Heart right ventricle (tissue), 16 donors: ENCODE data around the gene TTC3. TPM values are rescaled to one million over a fixed set of nuclear protein-coding genes. Genes with fewer than 3 reads are reported as not detected.
A peak's percentile ranks its signal among the peaks of the same experiment; 100 is the strongest.

Source experiments
- ATAC-seq, 8 donors: fragments of 200-7000 bp; cut with Tn5 transposase; one replicate each; pipeline ENCODE4 v1.9.1; 2020; ENCODE audit warnings: mild to moderate bottlenecking in 8 of 8, moderate library complexity in 8 of 8, moderate number of reproducible peaks in 1 of 8
- DNase-seq, 2 donors: peaks; one replicate each; pipeline ENCODE4 v3.0.0-alpha.2; 2020
- H3K27ac ChIP-seq, 10 donors: fragments of 200-600 bp; sonication (generic) in 2 of 10; one replicate each; pipeline versions ENCODE4 v1.5.0 to v1.8.0; 2020 to 2022; ENCODE audit warnings: mild to moderate bottlenecking in 3 of 10
- H3K27me3 ChIP-seq, 7 donors: fragments of 200-600 bp; one replicate each; pipeline ENCODE4 v1.8.0; 2021 to 2022; ENCODE audit warnings: mild to moderate bottlenecking in 2 of 7
- H3K36me3 ChIP-seq, 9 donors: fragments of 200-600 bp; sonication (generic) in 1 of 9; one replicate each; pipeline versions ENCODE4 v1.5.0 to v1.8.0; 2020 to 2022; ENCODE audit warnings: mild to moderate bottlenecking in 2 of 9
- H3K4me1 ChIP-seq, 9 donors: fragments of 200-600 bp; sonication (generic) in 1 of 9; one replicate each; pipeline versions ENCODE4 v1.5.0 to v1.8.0; 2020 to 2022; ENCODE audit warnings: mild to moderate bottlenecking in 4 of 9
- H3K4me3 ChIP-seq, 10 donors: fragments of 200-600 bp; sonication (generic) in 2 of 10; one replicate each; pipeline versions ENCODE4 v1.5.0 to v1.8.0; 2020 to 2022; ENCODE audit warnings: mild to moderate bottlenecking in 7 of 10, moderate library complexity in 2 of 10
- H3K9me3 ChIP-seq, 11 donors: fragments of 200-600 bp in 10 of 11; sonication (generic) in 2 of 11; one replicate each; pipeline versions ENCODE4 v1.5.0 to v1.8.0; 2013 to 2022; ENCODE audit warnings: mild to moderate bottlenecking in 2 of 11, control low read depth in 1 of 11, moderate library complexity in 1 of 11
- CTCF ChIP-seq, 9 donors: fragments of 200-600 bp; sonication (generic) in 2 of 9; IDR thresholded peaks; one replicate each; pipeline versions ENCODE4 v1.5.0 to v1.8.0; 2021 to 2022; ENCODE audit warnings: antibody characterized with exemption in 9 of 9, mild to moderate bottlenecking in 5 of 9, moderate library complexity in 1 of 9
- WGBS, 2 donors: extraction: QIAGEN DNeasy Blood & Tissue Kit; methylation state at CpG; one replicate each; pipeline ENCODE4 v1.1.7; 2013; ENCODE audit warnings: inconsistent platforms in 1 of 2; 5-methylcytosine and 5-hydroxymethylcytosine counted together
- intact Hi-C, 10 donors: fragments of 100-400 bp; cut with DNase I; formaldehyde crosslinking; loops; one replicate each; pipeline versions ENCODE4 v1.11.1 to v1.14.2; 2022
- polyA plus RNA-seq, 2 donors: library from polyadenylated mRNA; stranded (reverse); fragments of 200-250 nt; gene quantifications; one replicate each; pipeline ENCODE4 v1.2.3, GENCODE V29; 2013
- total RNA-seq, 10 donors: library from RNA; stranded (reverse); fragmentation: NEBNext Ultra II Directional in 3 of 10; extraction: Animal tissue kit (Norgen Biotek cat#: 25700) in 3 of 10; gene quantifications; one replicate each; pipeline versions ENCODE4 v1.2.1 to v1.2.4, GENCODE V29; 2021 to 2023
- donor health status: Arrhythmogenic right ventricular cardiomyopathy.
- donor health status: ischemic (EF 13 %, LVEDD 7.1; RV severe dilation, severe dysfunction).
- donor health status: healthy with polysubstance abuse.
- donor health status: DM: no; HTN: yes; CAD: no.
- donor health status: DM: no; HTN: no; CAD: no.
- donor health status: ischemic (EF 25% LVEDD 6.9; RV normal size, moderate dysfunction).
- donor health status: ischemic (EF 25% LVEDD 5.7; RV mildly dilated, moderate dysfunction).
- donor health status: healthy.
- donor health status: DM: yes; HTN: yes; CAD: no.
- donor health status: Ischemic cardiomyopathy.
- donor health status: ischemic (EF 35%, LVEDD 5.7; RV mildly dilated, moderate dysfunction).
- donor health status: nonischemic (EF 11% LVEDD 7.7; RV severe dilation, severe dysfunction).
- donor health status: DM: yes; HTN: yes; CAD: no.
- donor health status: PGD.
- donor health status: ischemic (EF 29% LVEDD 5.4; RV normal size, mild dysfunction).
- donor health status: nonischemic (EF 23%, LVEDD 6.1; RV moderate dilation, normal function).

The TTC3 gene
- total and polyA plus RNA-seq, 12 donors, result 14.0 to 62.1 (median 50.1) TPM

- no peaks in the 10 kb centered on the region for H3K27me3 ChIP-seq
- peak; percentile 79 to 84 for DNase-seq
- TF ChIP-seq CTCF (IDR thresholded peaks at IDR 0.05), result no peak
- H3K9me3 ChIP-seq, result peaks cover 0 to 7% (median 0%) of the 10 kb centered on the region in 11 donors
- 30 to 39% methylated on average over 15 of the region's 15 CpGs for WGBS, 2 donors
- peak overlapping the region in 7 of 10 donors; percentile 6 to 42 (median 25) for H3K4me3 ChIP-seq
- intact Hi-C loops, result loop anchor here in 1 of 10 donors (5.0 kb wide), 1 partner anchor 159 kb away; the partner anchor contains the start of gene DYRK1A
- peak overlapping the region; percentile 65 to 96 (median 88) for H3K27ac ChIP-seq
- H3K36me3 ChIP-seq, result peaks cover 0 to 10% (median 0%) of the 10 kb centered on the region in 9 donors
- H3K4me1 ChIP-seq, result peaks cover 7 to 45% (median 23%) of the 10 kb centered on the region in 9 donors
- peak; percentile 84 to 96 (median 92) for ATAC-seq
These were observed 135.1 kb downstream of the TTC3 start for GRCh38 chr21:37208056-37208721.

- ATAC-seq, result peak; percentile 43 to 78 (median 70)
- intact Hi-C loops, result loop anchor here in 1 of 10 donors (5.0 kb wide), 1 partner anchor 159 kb away; the partner anchor contains the start of gene DYRK1A
- peak overlapping the region in 9 of 10 donors; percentile 55 to 96 (median 91) for H3K27ac ChIP-seq
These were observed 135.7 kb downstream of the TTC3 start for GRCh38 chr21:37208741-37209225.

GRCh38 chr21:37210130-37210529 lies 137.1 kb downstream of the TTC3 start:
- intact Hi-C loops, result no loop called here
- no peak for DNase-seq
- no peak for TF ChIP-seq CTCF (IDR thresholded peaks at IDR 0.05)

More at GRCh38 chr21:37208741-37209225, 135.7 kb downstream of the TTC3 start:
- WGBS, 2 donors, result 64 to 67% methylated on average over 15 of the region's 15 CpGs
- H3K36me3 ChIP-seq, result peaks cover 0 to 4% (median 0%) of the 10 kb centered on the region in 9 donors
- peaks cover 7 to 45% (median 23%) of the 10 kb centered on the region in 9 donors for H3K4me1 ChIP-seq
- DNase-seq, result peak; percentile 36 to 44
- H3K9me3 ChIP-seq, result peaks cover 0 to 7% (median 0%) of the 10 kb centered on the region in 11 donors
- H3K27me3 ChIP-seq, result no peaks in the 10 kb centered on the region
- no peak for TF ChIP-seq CTCF (IDR thresholded peaks at IDR 0.05)
- H3K4me3 ChIP-seq, result peak overlapping the region in 2 of 10 donors; percentile 33 to 42

GRCh38 chr21:37210799-37211198 lies 137.7 kb downstream of the TTC3 start:
- Histone ChIP-seq H3K4me1 (peaks cover 7 to 37% (median 23%) of the 10 kb centered on the region in 9 donors), H3K4me3 (no peak overlapping the region), H3K27ac (no peak overlapping the region), H3K27me3 (no peaks in the 10 kb centered on the region), H3K36me3 (no peaks in the 10 kb centered on the region), H3K9me3 (peaks cover 0 to 7% (median 0%) of the 10 kb centered on the region in 11 donors)
- WGBS, 2 donors, result 97 to 100% methylated on average over 1 of the region's 1 CpG
- TF ChIP-seq CTCF (IDR thresholded peaks at IDR 0.05), result no peak
- no peak for ATAC-seq
- intact Hi-C loops, result no loop called here
- DNase-seq, result no peak

More at GRCh38 chr21:37210130-37210529, 137.1 kb downstream of the TTC3 start:
- H3K4me1 ChIP-seq, result peaks cover 7 to 37% (median 23%) of the 10 kb centered on the region in 9 donors
- H3K27me3 ChIP-seq, result no peaks in the 10 kb centered on the region
- no peak for ATAC-seq
- 92 to 94% methylated on average over 7 of the region's 7 CpGs for WGBS, 2 donors
- no peak overlapping the region for H3K4me3 ChIP-seq
- H3K36me3 ChIP-seq, result no peaks in the 10 kb centered on the region
- peaks cover 0 to 7% (median 0%) of the 10 kb centered on the region in 11 donors for H3K9me3 ChIP-seq
- H3K27ac ChIP-seq, result peak overlapping the region in 4 of 10 donors; percentile 92 to 96 (median 94)
